ENCODE results near the gene PLEKHH1. TPM values are rescaled to one million over a fixed set of nuclear protein-coding genes. Genes with fewer than 3 reads are reported as not detected.

PLEKHH1 gene
- total and polyA plus RNA-seq, 8 donors: 1.2 to 19.2 (median 15.3) TPM

DNA sequence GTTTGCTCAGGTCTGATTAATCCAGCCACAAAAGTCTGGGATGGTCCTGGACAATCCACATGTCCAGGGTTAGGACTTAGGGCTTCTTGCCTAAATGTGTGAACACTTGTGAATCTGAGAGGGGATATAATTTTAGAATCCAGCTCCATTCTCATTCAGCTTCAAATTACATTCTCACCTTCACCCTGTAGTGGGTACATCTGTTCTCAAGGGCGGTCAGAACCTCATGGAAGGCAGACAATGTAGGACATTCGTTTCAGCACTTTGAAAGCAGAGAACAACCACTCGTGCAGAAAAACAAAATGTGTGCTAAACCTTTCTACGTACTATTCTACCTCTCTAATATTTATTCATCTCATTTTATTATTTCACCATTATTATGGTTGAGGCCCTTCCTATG is 45.8 kb upstream of the PLEKHH1 start:
- Histone ChIP-seq H3K27me3 (no peaks in the 10 kb centered on the region), H3K36me3 (no peaks in the 10 kb centered on the region), H3K9me3 (no peaks in the 10 kb centered on the region), H3K27ac (no peak overlapping the region), H3K4me3 (peak overlapping the region in 1 of 2 donors; percentile 46), H3K4me1 (peaks cover 0 to 18% of the 10 kb centered on the region in 2 donors)
- TF ChIP-seq, protein P1, sequence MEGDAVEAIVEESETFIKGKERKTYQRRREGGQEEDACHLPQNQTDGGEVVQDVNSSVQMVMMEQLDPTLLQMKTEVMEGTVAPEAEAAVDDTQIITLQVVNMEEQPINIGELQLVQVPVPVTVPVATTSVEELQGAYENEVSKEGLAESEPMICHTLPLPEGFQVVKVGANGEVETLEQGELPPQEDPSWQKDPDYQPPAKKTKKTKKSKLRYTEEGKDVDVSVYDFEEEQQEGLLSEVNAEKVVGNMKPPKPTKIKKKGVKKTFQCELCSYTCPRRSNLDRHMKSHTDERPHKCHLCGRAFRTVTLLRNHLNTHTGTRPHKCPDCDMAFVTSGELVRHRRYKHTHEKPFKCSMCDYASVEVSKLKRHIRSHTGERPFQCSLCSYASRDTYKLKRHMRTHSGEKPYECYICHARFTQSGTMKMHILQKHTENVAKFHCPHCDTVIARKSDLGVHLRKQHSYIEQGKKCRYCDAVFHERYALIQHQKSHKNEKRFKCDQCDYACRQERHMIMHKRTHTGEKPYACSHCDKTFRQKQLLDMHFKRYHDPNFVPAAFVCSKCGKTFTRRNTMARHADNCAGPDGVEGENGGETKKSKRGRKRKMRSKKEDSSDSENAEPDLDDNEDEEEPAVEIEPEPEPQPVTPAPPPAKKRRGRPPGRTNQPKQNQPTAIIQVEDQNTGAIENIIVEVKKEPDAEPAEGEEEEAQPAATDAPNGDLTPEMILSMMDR (IDR thresholded peaks at IDR 0.05): no peak
- DNase-seq (no peak), ATAC-seq (no peak)
- intact Hi-C loops (cut with DNase I): no loop called here

DNA sequence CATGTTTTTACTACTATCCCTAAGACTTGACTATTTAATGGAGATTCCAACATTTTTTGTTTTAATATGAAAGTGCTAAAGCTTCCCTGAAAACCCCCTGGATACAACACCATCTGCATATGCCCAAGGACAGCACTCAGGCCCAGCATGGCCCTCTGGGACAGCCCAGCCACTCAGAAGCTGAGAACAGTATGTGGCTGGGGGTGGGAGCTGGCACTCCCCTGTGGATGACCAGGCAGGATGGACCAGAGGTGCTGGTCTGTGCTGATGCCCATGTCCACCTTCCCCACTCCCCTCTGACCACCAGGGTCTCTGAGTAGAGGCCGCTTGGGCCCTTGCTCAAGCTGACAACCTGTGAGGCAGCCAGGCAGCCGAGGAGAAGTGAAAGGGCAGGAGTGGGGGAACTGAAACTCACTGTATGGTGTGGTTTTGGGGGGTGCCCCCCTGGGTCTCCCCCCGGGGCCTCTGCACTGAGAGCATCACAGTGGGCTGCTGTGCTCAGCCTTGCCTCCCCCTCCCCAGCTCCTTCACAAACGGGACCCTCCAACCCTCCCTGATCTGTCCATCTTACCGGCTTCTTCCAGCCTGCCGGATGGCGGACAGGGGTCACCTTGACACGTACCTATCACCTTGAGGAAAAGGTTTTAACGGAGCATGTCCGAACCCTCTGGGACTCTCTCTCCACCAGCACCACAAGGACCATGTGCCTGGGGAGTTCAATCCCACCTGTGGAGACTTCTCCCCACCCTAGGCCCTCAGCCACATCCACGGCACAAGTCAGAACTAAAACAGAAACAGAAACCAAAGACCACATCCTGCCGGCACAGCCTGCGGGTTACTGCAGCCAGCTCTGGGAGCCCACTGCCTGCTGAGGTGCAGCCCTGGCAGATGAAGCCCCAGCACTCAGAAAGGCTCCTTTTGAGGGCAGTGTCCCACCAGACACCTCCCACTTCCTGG is 44.9 kb upstream of the PLEKHH1 start, which contains the start of gene TMEM229B:
TSS of gene TMEM229B (minus strand) at position 785 of the 957 bp plus-strand sequence. CDS start 14,798 bp downstream, outside the sequence.
- Histone ChIP-seq H3K27me3 (no peaks in the 10 kb centered on the region), H3K27ac (peak within 1 kb of the TSS; percentile 50 to 78), H3K4me1 (peaks cover 0 to 18% of the 10 kb centered on the region in 2 donors), H3K4me3 (peak within 1 kb of the TSS; percentile 16 to 46), H3K36me3 (no peaks in the 10 kb centered on the region), H3K9me3 (peaks cover 0 to 3% of the 10 kb centered on the region in 2 donors)
- peak in 1 of 4 donors; percentile 45 for DNase-seq
- ATAC-seq: peak; percentile 85
- TF ChIP-seq, protein P1 (IDR thresholded peaks at IDR 0.05): no peak
- intact Hi-C loops (cut with DNase I): no loop called here

DNA sequence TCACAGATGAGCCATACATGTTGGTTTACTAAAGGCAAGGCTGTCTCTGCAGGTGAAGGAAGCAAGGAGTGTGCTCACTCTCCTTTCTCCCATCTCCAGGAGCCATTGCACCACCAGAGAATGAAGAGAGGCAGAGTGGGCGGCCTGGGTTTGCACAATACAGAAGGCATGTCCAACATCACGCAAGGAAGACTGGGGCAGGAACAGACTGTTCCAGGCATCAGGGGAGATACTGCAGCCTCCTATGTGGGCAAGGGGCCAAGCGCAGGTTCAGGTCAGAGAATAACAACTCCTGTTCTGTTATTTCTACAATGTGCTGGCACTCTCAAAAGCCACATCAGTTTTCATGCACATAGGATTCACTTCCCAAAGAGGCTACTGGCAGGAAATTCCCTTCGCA is 42.9 kb upstream of the PLEKHH1 start:
- H3K27me3 ChIP-seq: no peaks in the 10 kb centered on the region
- no peak for ATAC-seq

DNA sequence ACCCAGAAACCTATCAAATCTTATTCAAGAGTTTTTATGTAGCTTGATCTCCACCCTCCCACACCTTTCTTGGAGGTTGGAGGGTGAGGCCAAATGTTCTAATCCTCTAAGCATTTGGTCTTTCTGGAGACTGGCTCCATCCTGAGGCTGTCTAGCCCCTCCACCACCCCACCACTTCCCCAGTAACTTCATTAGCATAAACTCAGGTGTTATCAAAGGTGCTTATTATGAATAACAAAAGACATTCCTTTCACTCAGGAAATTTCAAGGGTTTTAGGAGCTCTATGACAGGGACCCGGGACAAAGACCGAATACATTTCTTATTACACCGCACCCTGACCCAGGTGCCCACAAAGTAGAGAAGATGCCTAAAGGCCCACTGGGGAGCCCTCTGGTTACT is 41.8 kb upstream of the PLEKHH1 start:
- no peaks in the 10 kb centered on the region for H3K36me3 ChIP-seq
- H3K4me1 ChIP-seq: peaks cover 0 to 18% of the 10 kb centered on the region in 2 donors
- ATAC-seq (no peak), DNase-seq (no peak)
- H3K4me3 ChIP-seq: no peak overlapping the region
- TF ChIP-seq, protein P1 (IDR thresholded peaks at IDR 0.05): no peak
- no peaks in the 10 kb centered on the region for H3K27me3 ChIP-seq
- no peak overlapping the region for H3K27ac ChIP-seq
- intact Hi-C loops (cut with DNase I): no loop called here
- peaks cover 0 to 17% of the 10 kb centered on the region in 2 donors for H3K9me3 ChIP-seq

More for the DNA sequence above, 42.9 kb upstream of the PLEKHH1 start:
- Histone ChIP-seq H3K9me3 (peaks cover 0 to 17% of the 10 kb centered on the region in 2 donors), H3K4me1 (peaks cover 0 to 18% of the 10 kb centered on the region in 2 donors), H3K27ac (no peak overlapping the region), H3K36me3 (no peaks in the 10 kb centered on the region), H3K4me3 (no peak overlapping the region)
- TF ChIP-seq, protein P1 (IDR thresholded peaks at IDR 0.05): no peak
- no peak for DNase-seq
- intact Hi-C loops (cut with DNase I): no loop called here
